ENCODE measurements around the gene LUZP1.

- TF ChIP-seq MAX (IDR thresholded peaks at IDR 0.05; ENCODE audit: low read depth, low read length) (no peak), POLR2A (IDR thresholded peaks at IDR 0.05; ENCODE audit: extremely low read depth, insufficient read length) (no peak), CTCF (IDR thresholded peaks at IDR 0.05; ENCODE audit: low read depth, low read length) (no peak)
These were observed 118.5 kb downstream of the LUZP1 start for GRCh38 chr1:23050201-23050600.

Data from NB4 (cell line).